VCaP (cell line): ENCODE results near the gene PTPN14.

ENCODE experiments used
- H3K27ac ChIP-seq: fragments of 450-650 bp; 2 replicates; pipeline ENCODE4 v1.5.1; 2017
- CTCF ChIP-seq: fragments of 450-650 bp; conservative IDR thresholded peaks from 2 replicates; pipeline ENCODE4 v1.5.1; 2017; ENCODE audit warnings: mild to moderate bottlenecking, moderate library complexity

Gene PTPN14

GRCh38 chr1:214379236-214379970 is 172.0 kb downstream of the PTPN14 start:
- no peak overlapping the region for H3K27ac ChIP-seq
- no peak for TF ChIP-seq CTCF

GRCh38 chr1:214378492-214378891 is 172.9 kb downstream of the PTPN14 start:
- TF ChIP-seq CTCF, result no peak

GRCh38 chr1:214377886-214378285 is 173.5 kb downstream of the PTPN14 start:
- TF ChIP-seq CTCF, result no peak
- no peak overlapping the region for H3K27ac ChIP-seq

More at GRCh38 chr1:214378492-214378891, 172.9 kb downstream of the PTPN14 start:
- no peak overlapping the region for H3K27ac ChIP-seq

GRCh38 chr1:214377485-214377884 is 173.9 kb downstream of the PTPN14 start:
- no peak for TF ChIP-seq CTCF

GRCh38 chr1:214372092-214372491 is 179.3 kb downstream of the PTPN14 start:
- TF ChIP-seq CTCF, result no peak

More at GRCh38 chr1:214377485-214377884, 173.9 kb downstream of the PTPN14 start:
- H3K27ac ChIP-seq, result no peak overlapping the region

GRCh38 chr1:214370615-214371014 is 180.8 kb downstream of the PTPN14 start:
- TF ChIP-seq CTCF, result no peak
- no peak overlapping the region for H3K27ac ChIP-seq

More at GRCh38 chr1:214372092-214372491, 179.3 kb downstream of the PTPN14 start:
- no peak overlapping the region for H3K27ac ChIP-seq

- no peak for TF ChIP-seq CTCF
- no peak overlapping the region for H3K27ac ChIP-seq
Observed at GRCh38 chr1:214369364-214369763, 182.0 kb downstream of the PTPN14 start.
